HG02885 (cell line): Measurements from ENCODE around the gene YBX1.
"Not testable (repeated sequence)": the region's sequence is repeated elsewhere in the genome, so short reads cannot be mapped to it uniquely, and the experiment has no call there.

ENCODE experiments used
- ATAC-seq: cut with Tn5 transposase; IDR thresholded peaks from one replicate; pipeline ENCODE4 v1.9.1; 2021; ENCODE audit warnings: mild to moderate bottlenecking; ENCODE audit not compliant: unreplicated experiment, poor library complexity

The YBX1 gene

GRCh38 chr1:42686418-42686817 is 4.2 kb downstream of the YBX1 start:
- no peak for ATAC-seq

- no peak for ATAC-seq
Observed at GRCh38 chr1:42689912-42690311, 7.7 kb downstream of the YBX1 start.

GRCh38 chr1:42690477-42691156 is 8.4 kb downstream of the YBX1 start:
- ATAC-seq: no peak

- no peak for ATAC-seq
Observed at GRCh38 chr1:42691157-42691498, 8.9 kb downstream of the YBX1 start.

GRCh38 chr1:42692461-42692860 is 10.2 kb downstream of the YBX1 start:
- no peak for ATAC-seq

GRCh38 chr1:42692911-42693310 is 10.7 kb downstream of the YBX1 start:
- ATAC-seq: no peak

GRCh38 chr1:42698081-42698813 is 16.0 kb downstream of the YBX1 start:
- ATAC-seq: no peak

GRCh38 chr1:42700006-42700405 is 17.8 kb downstream of the YBX1 start:
- no peak for ATAC-seq

GRCh38 chr1:42703888-42704464 is 21.8 kb downstream of the YBX1 start:
- ATAC-seq: no peak

- not testable (repeated sequence) for ATAC-seq
Observed at GRCh38 chr1:42712808-42713207, 30.6 kb downstream of the YBX1 start.

- no peak for ATAC-seq
Observed at GRCh38 chr1:42713293-42713692, 31.1 kb downstream of the YBX1 start.

GRCh38 chr1:42714441-42714840 is 32.2 kb downstream of the YBX1 start:
- ATAC-seq: not testable (repeated sequence)

- ATAC-seq: no peak
Observed at GRCh38 chr1:42720868-42721267, 38.6 kb downstream of the YBX1 start.

GRCh38 chr1:42721926-42722325 is 39.7 kb downstream of the YBX1 start:
- no peak for ATAC-seq

- ATAC-seq: not testable (repeated sequence)
Observed at GRCh38 chr1:42722403-42722802, 40.2 kb downstream of the YBX1 start.

- ATAC-seq: no peak
Observed at GRCh38 chr1:42723511-42723910, 41.3 kb downstream of the YBX1 start.

GRCh38 chr1:42725820-42726219 is 43.6 kb downstream of the YBX1 start:
- not testable (repeated sequence) for ATAC-seq

GRCh38 chr1:42730002-42730401 is 47.8 kb downstream of the YBX1 start:
- no peak for ATAC-seq

GRCh38 chr1:42730988-42731387 is 48.8 kb downstream of the YBX1 start:
- no peak for ATAC-seq

GRCh38 chr1:42731585-42731984 is 49.4 kb downstream of the YBX1 start:
- no peak for ATAC-seq

GRCh38 chr1:42732126-42732680 is 50.0 kb downstream of the YBX1 start:
- no peak for ATAC-seq
